CD4-positive, CD25-positive, alpha-beta regulatory T cell (primary cell): ENCODE data around the gene DGCR6. TPM values are rescaled to one million over a fixed set of nuclear protein-coding genes. Genes with fewer than 3 reads are reported as not detected.
A peak's percentile ranks its signal among the peaks of the same experiment; 100 is the strongest.
"Not testable (repeated sequence)": the region's sequence is repeated elsewhere in the genome, so short reads cannot be mapped to it uniquely, and the experiment has no call there.

ENCODE experiments used
- ATAC-seq, 2 donors: fragments of 150-1000 bp; cut with Tn5 transposase; one replicate each; pipeline ENCODE4 v1.10.0; 2021; ENCODE audit warnings: low read depth in 2 of 2, moderate number of reproducible peaks in 2 of 2, moderate library complexity in 1 of 2
- DNase-seq, 3 donors: peaks; one replicate each; pipeline versions ENCODE4 v3.0.0 to v3.0.0-alpha.2; 2012 to 2022; ENCODE audit warnings: mixed read lengths in 1 of 3
- H3K27ac ChIP-seq: one replicate; pipeline ENCODE4 v1.7.0; 2013; ENCODE audit warnings: mild to moderate bottlenecking, low read length; ENCODE audit not compliant: insufficient read depth, poor library complexity, severe bottlenecking
- H3K27me3 ChIP-seq: one replicate; pipeline ENCODE4 v1.7.0; 2013; ENCODE audit warnings: low read length; ENCODE audit not compliant: control insufficient read depth, insufficient read depth
- H3K36me3 ChIP-seq: one replicate; pipeline ENCODE4 v1.7.0; 2013; ENCODE audit warnings: mild to moderate bottlenecking, low read length, moderate library complexity; ENCODE audit not compliant: control insufficient read depth, insufficient read depth
- H3K4me1 ChIP-seq: 2 replicates; pipeline ENCODE4 v1.7.0; 2013; ENCODE audit warnings: mild to moderate bottlenecking, low read length; ENCODE audit not compliant: insufficient read depth, control insufficient read depth, poor library complexity, severe bottlenecking
- H3K4me3 ChIP-seq: one replicate; pipeline ENCODE4 v1.7.0; 2013; ENCODE audit warnings: low read depth, mild to moderate bottlenecking, low read length, moderate library complexity
- H3K9me3 ChIP-seq, 2 experiments: 1 replicate in 1 of 2; 2 replicates in 1 of 2; pipeline ENCODE4 v1.7.0; 2013; ENCODE audit warnings: low read length in 2 of 2, mild to moderate bottlenecking in 1 of 2, moderate library complexity in 1 of 2; ENCODE audit not compliant: control insufficient read depth in 2 of 2
- H3K27ac Mint-ChIP-seq, 3 donors: one replicate each; pipeline ENCODE4 v1.8.0; 2020 to 2022; ENCODE audit warnings: mild to moderate bottlenecking in 3 of 3, mixed read lengths in 3 of 3, moderate library complexity in 2 of 3
- H3K27me3 Mint-ChIP-seq: one replicate; pipeline ENCODE4 v1.8.0; 2022; ENCODE audit warnings: mild to moderate bottlenecking, mixed read lengths
- H3K36me3 Mint-ChIP-seq: one replicate; pipeline ENCODE4 v1.8.0; 2020; ENCODE audit warnings: mixed read lengths
- H3K4me1 Mint-ChIP-seq, 4 donors: one replicate each; pipeline ENCODE4 v1.8.0; 2020 to 2022; ENCODE audit warnings: mixed read lengths in 4 of 4, mild to moderate bottlenecking in 1 of 4
- H3K4me3 Mint-ChIP-seq, 4 donors: one replicate each; pipeline ENCODE4 v1.8.0; 2020 to 2022; ENCODE audit warnings: mild to moderate bottlenecking in 4 of 4, mixed read lengths in 4 of 4, moderate library complexity in 3 of 4
- H3K9me3 Mint-ChIP-seq, 7 donors: one replicate each; pipeline ENCODE4 v1.8.0; 2020 to 2022; ENCODE audit warnings: mixed read lengths in 7 of 7, mild to moderate bottlenecking in 3 of 7, moderate library complexity in 2 of 7
- polyA plus RNA-seq, 4 donors: library from polyadenylated mRNA; unstranded; fragments of 300-500 nt; fragmentation: Illumina TruSeq; gene quantifications; one replicate each; pipeline ENCODE4 v1.2.3, GENCODE V29; 2021
- total RNA-seq: library from RNA; stranded (reverse); gene quantifications from one replicate; pipeline ENCODE4 v1.2.3, GENCODE V29; 2022

DGCR6 gene
- total and polyA plus RNA-seq, 5 donors from 2014 or later: 0.07 to 6.5 (median 0.54) TPM

DNA sequence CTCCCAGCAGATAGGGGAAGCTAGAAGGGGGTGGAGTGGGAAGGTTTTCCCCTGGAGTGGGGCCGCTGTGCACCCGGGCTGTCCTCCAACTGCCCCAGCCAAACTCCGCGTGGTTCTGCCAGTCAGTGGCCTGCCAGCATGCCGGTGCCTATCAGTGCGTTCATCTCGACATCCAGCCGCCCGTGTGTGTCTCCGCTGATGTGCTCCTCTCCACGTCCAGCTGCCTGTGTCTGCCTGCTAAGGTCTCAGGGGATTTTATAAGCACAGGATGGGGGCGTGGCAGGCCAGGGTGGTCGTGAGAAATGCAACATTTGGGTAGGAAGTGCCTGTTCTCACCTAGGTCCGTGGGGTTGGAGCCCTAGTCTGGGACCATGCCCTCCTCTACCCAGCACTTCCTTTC, 47.0 kb downstream of the DGCR6 start:
- H3K9me3 Mint-ChIP-seq, H3K4me3 ChIP-seq, H3K36me3 Mint-ChIP-seq, H3K9me3 ChIP-seq, H3K27ac ChIP-seq, H3K4me1 Mint-ChIP-seq, ATAC-seq, H3K36me3 ChIP-seq, H3K4me1 ChIP-seq, H3K27ac Mint-ChIP-seq, H3K4me3 Mint-ChIP-seq, H3K27me3 ChIP-seq: not testable (repeated sequence)
- peak in 1 of 3 donors; percentile 0 for DNase-seq
- H3K27me3 Mint-ChIP-seq: peaks cover 15% of the 10 kb centered on the region

DNA sequence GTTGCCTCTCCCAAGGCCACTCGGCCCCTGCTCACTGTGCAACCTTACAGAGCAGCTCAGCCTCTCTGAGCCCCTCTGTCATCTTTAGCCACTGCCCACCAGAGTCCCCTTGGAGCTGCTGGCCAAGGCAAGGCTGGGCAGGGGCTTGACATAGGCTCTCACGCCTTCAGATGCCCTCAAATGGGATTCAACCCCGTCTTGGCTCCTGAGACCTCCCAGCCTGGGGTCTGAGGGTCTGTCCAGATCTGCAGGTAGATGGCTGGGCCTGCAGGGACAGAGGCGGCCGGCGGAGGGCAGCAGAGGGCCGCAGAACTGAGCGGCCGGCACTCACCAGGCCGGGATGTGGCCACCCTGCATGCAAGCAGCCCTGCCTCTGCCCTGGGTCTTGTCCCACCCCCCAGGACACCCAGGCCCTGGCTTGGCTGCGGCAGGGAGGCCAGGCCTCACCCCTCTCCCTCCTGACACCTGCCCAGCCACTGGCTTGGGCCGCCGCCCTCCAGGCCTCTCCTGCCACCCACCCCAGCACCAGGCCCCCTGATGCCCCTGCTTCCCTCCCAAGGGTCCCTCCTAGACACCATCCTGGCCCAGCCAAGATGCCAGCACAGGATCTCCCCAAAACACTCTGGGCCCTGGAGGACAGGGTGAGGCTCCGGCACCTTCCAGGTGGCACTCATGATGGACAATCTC, 48.3 kb downstream of the DGCR6 start:
- not testable (repeated sequence) for H3K27ac Mint-ChIP-seq, H3K36me3 Mint-ChIP-seq, H3K4me3 ChIP-seq, H3K27ac ChIP-seq, H3K9me3 Mint-ChIP-seq, H3K4me3 Mint-ChIP-seq, H3K36me3 ChIP-seq, H3K4me1 ChIP-seq, H3K27me3 ChIP-seq, H3K4me1 Mint-ChIP-seq, H3K9me3 ChIP-seq, H3K27me3 Mint-ChIP-seq
- peak; percentile 53 to 68 for ATAC-seq
- peak; percentile 33 to 45 (median 45) for DNase-seq

DNA sequence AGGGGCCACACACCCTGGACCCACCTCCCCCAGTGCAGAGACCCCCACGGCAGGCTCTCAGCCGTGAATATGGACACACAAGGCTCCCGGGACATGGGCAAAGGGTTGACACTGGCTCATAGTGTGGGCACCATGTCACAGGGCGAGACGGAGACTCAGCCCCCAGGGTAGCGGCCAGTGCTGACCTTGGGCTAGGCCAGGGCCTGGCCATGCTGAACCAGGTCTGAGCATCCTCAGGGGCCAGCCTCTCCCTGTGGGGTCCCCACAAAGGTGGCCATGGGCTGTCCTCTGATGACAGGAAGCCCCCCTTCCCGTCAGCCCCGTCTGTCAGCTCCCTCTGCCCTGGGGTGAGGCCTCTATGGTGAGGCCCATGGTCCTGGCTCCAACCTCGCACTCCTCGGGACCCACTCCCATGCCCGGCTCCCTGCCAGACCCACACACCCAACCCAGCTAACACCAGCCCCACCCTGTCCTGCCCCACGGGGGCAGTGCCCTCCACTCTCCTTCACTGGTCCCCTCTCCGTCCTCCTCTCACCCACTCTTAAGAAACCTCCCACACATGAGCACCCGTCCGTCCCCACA, 49.0 kb downstream of the DGCR6 start:
- H3K36me3 Mint-ChIP-seq: no peaks in the 10 kb centered on the region
- no peaks in the 10 kb centered on the region for H3K4me1 ChIP-seq
- ATAC-seq (no peak), DNase-seq (no peak)
- H3K4me1 Mint-ChIP-seq: no peaks in the 10 kb centered on the region
- H3K27ac Mint-ChIP-seq: no peak overlapping the region
- no peak overlapping the region for H3K4me3 Mint-ChIP-seq
- no peaks in the 10 kb centered on the region for H3K9me3 ChIP-seq
- H3K27me3 ChIP-seq: no peaks in the 10 kb centered on the region
- no peak overlapping the region for H3K27ac ChIP-seq
- no peak overlapping the region for H3K4me3 ChIP-seq
- no peaks in the 10 kb centered on the region for H3K27me3 Mint-ChIP-seq
- H3K9me3 Mint-ChIP-seq: no peaks in the 10 kb centered on the region
- no peaks in the 10 kb centered on the region for H3K36me3 ChIP-seq

DNA sequence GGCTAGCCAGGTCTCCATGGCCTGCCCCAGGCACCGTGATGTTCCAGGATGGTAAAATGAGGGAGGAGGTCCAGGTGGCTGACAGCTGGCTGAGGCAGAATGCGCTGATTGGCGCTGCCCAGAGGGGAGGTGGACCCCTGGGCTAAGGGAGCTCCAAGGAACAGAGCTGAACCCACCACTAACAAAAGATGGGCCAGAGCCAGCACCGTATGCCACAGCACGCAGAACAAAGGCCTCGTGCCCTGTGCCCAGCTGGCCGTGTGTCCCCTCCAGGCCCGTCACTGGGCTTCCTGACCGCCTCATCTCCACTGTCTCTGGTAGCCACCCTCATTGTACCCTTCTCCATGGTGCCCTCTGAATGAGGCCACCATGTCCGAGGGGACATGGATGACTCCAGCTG, 49.6 kb downstream of the DGCR6 start:
- no peak for DNase-seq

DNA sequence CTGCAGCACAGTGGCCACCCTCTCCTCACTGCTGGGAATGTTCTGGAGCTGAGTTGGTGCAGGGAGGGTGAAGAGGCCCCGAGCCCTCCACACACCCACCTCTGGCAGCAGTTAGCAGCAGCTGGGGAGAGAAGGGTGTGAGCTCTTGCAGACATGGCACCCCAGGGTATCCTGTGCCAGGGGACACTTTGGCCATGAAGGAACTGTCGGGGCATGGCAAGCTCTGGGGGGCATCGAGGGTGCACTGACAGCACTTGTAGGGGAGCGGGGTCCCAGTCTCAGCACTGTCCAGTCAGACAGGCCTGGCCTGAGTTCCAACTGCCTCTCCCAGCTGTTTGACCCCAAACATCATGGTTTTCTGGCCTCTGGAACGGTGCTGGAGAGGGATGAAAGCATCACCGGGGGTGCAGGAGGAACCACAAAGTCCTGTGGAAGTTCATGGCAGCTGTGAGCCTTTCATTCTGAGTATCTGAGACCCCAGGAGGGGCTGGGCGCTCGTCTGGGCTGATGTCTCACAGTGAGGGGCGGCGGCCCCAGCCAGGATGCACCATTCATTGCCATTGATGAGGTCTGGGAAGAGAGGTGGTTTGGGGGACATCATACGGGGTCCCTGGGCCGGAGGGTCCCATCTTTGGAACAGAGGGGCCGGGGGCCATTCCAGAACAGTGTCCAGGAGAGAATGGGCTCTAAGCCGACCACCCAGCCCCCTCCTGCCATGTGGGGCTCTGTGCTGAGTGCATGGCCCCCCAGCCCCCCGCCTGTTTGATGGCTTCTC, 50.2 kb downstream of the DGCR6 start:
- not testable (repeated sequence) for H3K27me3 ChIP-seq, H3K4me3 Mint-ChIP-seq, H3K9me3 ChIP-seq, ATAC-seq, H3K4me1 Mint-ChIP-seq, DNase-seq, H3K36me3 ChIP-seq, H3K4me3 ChIP-seq, H3K27ac ChIP-seq, H3K36me3 Mint-ChIP-seq, H3K9me3 Mint-ChIP-seq, H3K27me3 Mint-ChIP-seq, H3K4me1 ChIP-seq
- peak overlapping the region in 1 of 3 donors; percentile 86 for H3K27ac Mint-ChIP-seq

More for the DNA sequence above, 49.6 kb downstream of the DGCR6 start:
- Mint-ChIP-seq H3K9me3 (no peaks in the 10 kb centered on the region), H3K4me3 (no peak overlapping the region), H3K4me1 (no peaks in the 10 kb centered on the region), H3K36me3 (no peaks in the 10 kb centered on the region), H3K27ac (peak overlapping the region in 1 of 3 donors; percentile 86), H3K27me3 (no peaks in the 10 kb centered on the region)
- no peaks in the 10 kb centered on the region for H3K36me3 ChIP-seq
- no peaks in the 10 kb centered on the region for H3K27me3 ChIP-seq
- no peaks in the 10 kb centered on the region for H3K9me3 ChIP-seq
- no peaks in the 10 kb centered on the region for H3K4me1 ChIP-seq
- H3K27ac ChIP-seq: no peak overlapping the region
- no peak for ATAC-seq
- H3K4me3 ChIP-seq: no peak overlapping the region

DNA sequence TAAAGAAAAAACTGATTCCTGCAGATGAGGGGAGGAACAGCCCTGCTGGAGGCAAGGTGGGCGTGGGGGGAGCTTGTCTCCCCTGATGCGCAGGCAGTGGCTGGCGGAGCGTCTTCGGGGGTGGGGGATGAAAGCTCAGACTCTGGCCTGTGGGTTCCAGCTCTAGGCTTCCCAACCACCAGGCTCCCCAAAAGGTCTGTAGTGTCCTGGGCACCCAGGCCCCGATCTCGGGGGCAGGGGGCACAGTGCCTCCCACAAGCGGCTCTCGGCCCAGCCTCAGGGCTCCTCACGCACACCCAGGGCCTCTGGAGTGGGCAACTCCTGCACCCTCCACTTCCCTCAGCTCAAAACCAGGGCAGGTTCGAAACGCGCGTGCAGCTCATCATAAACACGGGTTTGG, 50.8 kb downstream of the DGCR6 start:
- not testable (repeated sequence) for H3K36me3 Mint-ChIP-seq, H3K4me3 Mint-ChIP-seq, H3K4me1 ChIP-seq, H3K9me3 ChIP-seq, DNase-seq, H3K9me3 Mint-ChIP-seq, H3K36me3 ChIP-seq, H3K27me3 ChIP-seq, ATAC-seq, H3K27ac ChIP-seq, H3K4me3 ChIP-seq, H3K27ac Mint-ChIP-seq, H3K4me1 Mint-ChIP-seq, H3K27me3 Mint-ChIP-seq

DNA sequence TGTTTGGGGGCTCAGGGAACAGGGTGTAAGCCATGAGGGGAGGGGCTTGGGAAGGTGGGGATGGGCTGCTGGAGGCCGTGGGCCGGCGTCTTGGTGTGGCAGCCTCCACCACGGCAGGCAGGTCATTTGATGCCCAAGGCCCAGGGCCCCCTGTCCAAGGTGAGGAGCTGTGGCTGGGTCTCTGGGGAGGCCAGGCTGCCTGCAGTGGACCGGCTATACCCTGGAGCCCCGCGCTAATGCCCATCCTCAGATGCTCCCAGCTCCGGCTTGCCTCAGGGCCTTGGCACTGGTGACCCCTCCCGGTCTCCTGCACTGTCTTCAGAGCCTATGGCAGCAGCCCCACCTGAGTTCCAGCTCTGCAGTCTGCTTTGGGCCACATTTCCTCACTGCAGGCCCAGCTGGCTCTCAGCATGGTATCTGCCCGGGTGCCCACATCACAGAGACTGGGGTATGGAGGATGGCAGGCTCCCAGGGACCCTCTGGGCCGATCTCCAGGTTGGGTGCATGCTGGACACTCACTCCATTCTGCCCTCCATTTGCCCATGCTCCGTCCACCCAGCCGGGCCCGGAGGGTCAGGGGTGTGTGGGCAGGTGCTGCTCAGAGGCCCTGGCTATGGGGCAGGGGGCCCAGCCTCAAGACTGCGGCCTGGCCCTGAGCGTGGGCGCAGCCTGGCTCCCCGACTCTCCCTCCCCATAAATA, 51.7 kb downstream of the DGCR6 start:
- H3K27ac ChIP-seq, ATAC-seq, DNase-seq, H3K27ac Mint-ChIP-seq, H3K27me3 ChIP-seq, H3K4me1 Mint-ChIP-seq, H3K4me1 ChIP-seq, H3K9me3 ChIP-seq, H3K36me3 Mint-ChIP-seq, H3K9me3 Mint-ChIP-seq, H3K27me3 Mint-ChIP-seq, H3K4me3 Mint-ChIP-seq, H3K36me3 ChIP-seq, H3K4me3 ChIP-seq: not testable (repeated sequence)
